Type B pancreatic cell (in vitro differentiated cells): ENCODE measurements around the gene MTRF1L. TPM values are rescaled to one million over a fixed set of nuclear protein-coding genes. Genes with fewer than 3 reads are reported as not detected.

Experiments
- DNase-seq: peaks from one replicate; pipeline ENCODE4 v3.0.0; 2021; ENCODE audit warnings: mixed read lengths; ENCODE audit not compliant: unreplicated experiment; ENCODE audit errors: extremely low spot score
- H3K27ac Mint-ChIP-seq: 2 replicates; pipeline ENCODE4 v1.8.0; 2021; ENCODE audit warnings: mild to moderate bottlenecking, mixed read lengths
- H3K27me3 Mint-ChIP-seq: 2 replicates; pipeline ENCODE4 v1.8.0; 2021; ENCODE audit warnings: mixed read lengths
- H3K36me3 Mint-ChIP-seq: 2 replicates; pipeline ENCODE4 v1.8.0; 2021; ENCODE audit warnings: mixed read lengths
- H3K4me1 Mint-ChIP-seq: one replicate; pipeline ENCODE4 v1.8.0; 2021; ENCODE audit warnings: mixed read lengths; ENCODE audit not compliant: unreplicated experiment
- H3K4me3 Mint-ChIP-seq: 2 replicates; pipeline ENCODE4 v1.8.0; 2021; ENCODE audit warnings: mild to moderate bottlenecking, mixed read lengths
- H3K9me3 Mint-ChIP-seq: 2 replicates; pipeline ENCODE4 v1.8.0; 2021; ENCODE audit warnings: mixed read lengths
- long read RNA-seq: library from polyadenylated mRNA; unstranded; transcript quantifications from one replicate; pipeline ENCODE4 v2.0.0, GENCODE V29; 2020
- total RNA-seq: library from RNA; stranded (reverse); gene quantifications from 2 replicates; pipeline ENCODE4 v1.2.1, GENCODE V29; 2021; ENCODE audit warnings: low replicate concordance
- TF ChIP-seq, protein P1 (sequence below): fragments of 200-600 bp; sonication (generic); conservative IDR thresholded peaks from 2 replicates; pipeline ENCODE4 v1.5.0; 2021; ENCODE audit warnings: antibody characterized with exemption, mild to moderate bottlenecking

MTRF1L gene, protein sequence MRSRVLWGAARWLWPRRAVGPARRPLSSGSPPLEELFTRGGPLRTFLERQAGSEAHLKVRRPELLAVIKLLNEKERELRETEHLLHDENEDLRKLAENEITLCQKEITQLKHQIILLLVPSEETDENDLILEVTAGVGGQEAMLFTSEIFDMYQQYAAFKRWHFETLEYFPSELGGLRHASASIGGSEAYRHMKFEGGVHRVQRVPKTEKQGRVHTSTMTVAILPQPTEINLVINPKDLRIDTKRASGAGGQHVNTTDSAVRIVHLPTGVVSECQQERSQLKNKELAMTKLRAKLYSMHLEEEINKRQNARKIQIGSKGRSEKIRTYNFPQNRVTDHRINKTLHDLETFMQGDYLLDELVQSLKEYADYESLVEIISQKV
- 17.3 and 18.8 TPM in 2 replicates for total RNA-seq
- long read RNA-seq, transcript MTRF1L-203 (7 exons, 3,676 nt), result major isoform, 17 of 39 reads
- long read RNA-seq, transcript MTRF1L-208 (7 exons, 3,651 nt), result minor isoform, 6 of 39 reads
- long read RNA-seq, transcript MTRF1L-202 (6 exons, 3,539 nt), result minor isoform, 6 of 39 reads
- long read RNA-seq, partial matches to known transcripts, result 3 of 39 reads
- long read RNA-seq, other reads (novel, unspliced or antisense), result 5 of 39 reads

DNA sequence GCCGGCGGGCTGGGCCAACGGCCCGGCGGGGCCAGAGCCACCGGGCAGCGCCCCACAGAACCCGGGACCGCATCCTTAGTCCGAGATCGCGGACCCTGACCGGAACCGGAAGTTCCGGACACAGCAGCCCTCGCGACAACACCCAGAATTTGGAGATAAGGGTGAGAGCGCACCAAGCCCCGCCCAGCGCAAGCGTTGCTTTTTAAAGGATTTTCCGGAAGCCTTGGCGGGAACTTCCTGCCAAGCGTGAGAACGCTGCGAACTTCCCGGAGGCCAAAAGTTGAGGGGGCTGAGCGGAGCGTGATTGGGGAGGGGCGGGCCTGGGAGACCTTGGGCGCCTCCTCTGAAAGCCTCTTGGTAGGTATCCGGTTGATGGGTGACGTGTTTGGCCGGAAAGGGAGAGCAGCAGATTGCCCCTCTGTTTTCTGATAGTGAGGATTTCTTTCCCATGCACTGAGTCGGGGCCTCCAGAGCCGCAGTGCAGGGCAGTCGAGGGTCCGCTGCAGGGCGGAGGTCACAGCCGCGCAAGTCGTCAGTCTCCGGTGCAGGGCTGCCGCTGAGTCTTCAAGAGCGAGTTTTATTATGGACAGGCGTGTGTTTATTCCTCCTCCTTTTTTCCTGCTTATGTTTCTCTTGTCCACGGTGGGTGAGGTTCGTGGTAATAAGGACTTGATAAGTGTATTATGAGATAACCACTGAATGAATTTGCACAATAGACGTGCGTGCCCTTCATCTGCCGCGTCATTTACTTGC, at the start of gene MTRF1L:
Gene MTRF1L (minus strand): TSS at position 97 of the 753 bp plus-strand sequence. CDS start 24 bp downstream, at position 73.
- TF ChIP-seq, protein P1, sequence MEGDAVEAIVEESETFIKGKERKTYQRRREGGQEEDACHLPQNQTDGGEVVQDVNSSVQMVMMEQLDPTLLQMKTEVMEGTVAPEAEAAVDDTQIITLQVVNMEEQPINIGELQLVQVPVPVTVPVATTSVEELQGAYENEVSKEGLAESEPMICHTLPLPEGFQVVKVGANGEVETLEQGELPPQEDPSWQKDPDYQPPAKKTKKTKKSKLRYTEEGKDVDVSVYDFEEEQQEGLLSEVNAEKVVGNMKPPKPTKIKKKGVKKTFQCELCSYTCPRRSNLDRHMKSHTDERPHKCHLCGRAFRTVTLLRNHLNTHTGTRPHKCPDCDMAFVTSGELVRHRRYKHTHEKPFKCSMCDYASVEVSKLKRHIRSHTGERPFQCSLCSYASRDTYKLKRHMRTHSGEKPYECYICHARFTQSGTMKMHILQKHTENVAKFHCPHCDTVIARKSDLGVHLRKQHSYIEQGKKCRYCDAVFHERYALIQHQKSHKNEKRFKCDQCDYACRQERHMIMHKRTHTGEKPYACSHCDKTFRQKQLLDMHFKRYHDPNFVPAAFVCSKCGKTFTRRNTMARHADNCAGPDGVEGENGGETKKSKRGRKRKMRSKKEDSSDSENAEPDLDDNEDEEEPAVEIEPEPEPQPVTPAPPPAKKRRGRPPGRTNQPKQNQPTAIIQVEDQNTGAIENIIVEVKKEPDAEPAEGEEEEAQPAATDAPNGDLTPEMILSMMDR, result peak; percentile 5
- Mint-ChIP-seq H3K36me3 (peaks cover 4% of the 10 kb centered on the region), H3K27ac (peak within 1 kb of the TSS; percentile 91), H3K27me3 (no peaks in the 10 kb centered on the region), H3K4me1 (peaks cover 26% of the 10 kb centered on the region), H3K9me3 (no peaks in the 10 kb centered on the region), H3K4me3 (peak within 1 kb of the TSS; percentile 95)
- peak; percentile 91 for DNase-seq

DNA sequence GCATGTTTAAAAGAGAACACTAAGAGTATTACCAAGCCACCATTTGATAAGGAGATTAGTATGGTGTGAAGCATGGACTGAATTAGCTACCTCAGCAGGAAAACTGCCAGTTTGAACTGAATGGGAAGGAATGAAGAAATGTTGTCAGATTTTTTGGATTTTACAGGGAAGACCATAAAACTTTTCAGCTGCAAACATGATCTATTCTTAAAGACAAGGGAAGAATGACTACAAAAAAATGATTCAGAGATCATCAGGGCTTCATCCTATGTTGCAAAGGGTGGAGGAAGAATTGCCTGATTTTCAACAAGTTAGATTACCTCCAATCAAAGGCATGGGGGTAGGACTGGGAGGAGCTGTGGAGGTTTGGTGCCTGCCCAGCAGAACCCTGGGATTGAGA, 49.3 kb upstream of the MTRF1L start:
- no peak overlapping the region for H3K4me3 Mint-ChIP-seq
- no peak overlapping the region for H3K27ac Mint-ChIP-seq
- peaks cover 12% of the 10 kb centered on the region for H3K9me3 Mint-ChIP-seq
- no peaks in the 10 kb centered on the region for H3K27me3 Mint-ChIP-seq
- no peak for DNase-seq
- H3K4me1 Mint-ChIP-seq, result no peaks in the 10 kb centered on the region
- TF ChIP-seq, protein P1, result no peak
- H3K36me3 Mint-ChIP-seq, result peaks cover 4% of the 10 kb centered on the region

DNA sequence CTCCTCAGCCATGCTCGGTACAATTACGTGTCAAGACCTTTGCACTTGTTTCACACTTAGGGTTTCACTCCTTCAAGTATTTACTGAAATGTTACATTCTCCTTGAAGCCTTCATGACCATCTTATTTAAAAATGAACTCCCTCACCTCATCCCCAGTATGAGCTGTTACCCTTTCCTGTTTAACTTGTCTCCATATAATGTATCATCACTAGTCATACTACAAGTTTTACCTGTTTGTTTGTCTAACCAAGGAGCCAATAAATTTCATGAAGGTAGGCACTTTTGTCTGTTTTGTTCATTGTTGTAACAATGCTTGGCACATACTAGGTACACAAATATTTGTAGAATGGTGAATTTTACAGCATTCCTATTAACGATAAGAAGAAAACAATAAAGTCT, 46.1 kb upstream of the MTRF1L start:
- Mint-ChIP-seq H3K36me3 (peaks cover 4% of the 10 kb centered on the region), H3K4me1 (peaks cover 8% of the 10 kb centered on the region), H3K27ac (peak overlapping the region; percentile 57), H3K4me3 (peak overlapping the region; percentile 48), H3K9me3 (peaks cover 12% of the 10 kb centered on the region), H3K27me3 (no peaks in the 10 kb centered on the region)
- DNase-seq, result no peak
- TF ChIP-seq, protein P1, result no peak

DNA sequence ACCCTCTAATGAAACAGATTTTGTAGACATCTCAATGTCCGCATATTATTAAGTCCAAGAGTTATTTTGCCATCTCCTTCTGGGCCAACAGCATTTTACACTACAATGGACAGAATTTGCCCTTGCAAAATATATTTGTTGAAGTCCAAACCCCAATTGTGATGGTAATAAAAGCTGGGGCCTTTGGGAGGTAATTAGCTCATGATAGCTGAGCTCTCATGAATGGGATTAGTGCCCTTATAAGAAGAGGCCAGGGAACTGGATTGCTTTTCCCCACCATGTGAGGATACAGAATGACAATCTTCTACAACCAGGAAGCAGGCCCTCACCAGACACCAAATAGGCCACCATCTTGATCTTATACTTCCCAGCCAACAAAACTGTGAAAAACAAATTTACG, 44.9 kb upstream of the MTRF1L start:
- Mint-ChIP-seq H3K4me3 (no peak overlapping the region), H3K36me3 (peaks cover 4% of the 10 kb centered on the region), H3K9me3 (peaks cover 12% of the 10 kb centered on the region), H3K4me1 (peaks cover 8% of the 10 kb centered on the region), H3K27me3 (no peaks in the 10 kb centered on the region), H3K27ac (no peak overlapping the region)
- TF ChIP-seq, protein P1, result no peak
- DNase-seq, result no peak

DNA sequence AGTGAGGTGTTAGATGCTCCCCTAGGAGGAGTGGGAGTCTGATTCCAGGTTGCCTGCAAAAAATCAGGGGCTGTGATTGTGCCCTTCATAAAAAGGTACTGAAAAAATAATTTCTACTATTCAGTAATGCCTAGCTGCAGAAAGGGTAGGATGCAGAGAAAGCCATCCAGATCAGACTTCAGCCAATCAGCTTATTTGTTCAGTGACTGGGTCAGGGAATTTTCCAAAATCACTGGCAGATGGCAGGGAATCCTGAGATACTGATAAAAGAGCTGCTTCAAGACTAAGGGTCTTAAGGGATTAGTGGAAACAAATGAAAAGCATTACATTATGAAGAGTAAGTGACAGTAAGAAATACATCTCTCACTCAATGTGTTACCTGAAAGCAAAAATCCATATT, 42.8 kb upstream of the MTRF1L start:
- Mint-ChIP-seq H3K4me1 (peaks cover 8% of the 10 kb centered on the region), H3K27me3 (no peaks in the 10 kb centered on the region), H3K36me3 (peaks cover 4% of the 10 kb centered on the region), H3K9me3 (peaks cover 12% of the 10 kb centered on the region), H3K4me3 (no peak overlapping the region), H3K27ac (no peak overlapping the region)
- TF ChIP-seq, protein P1, result no peak
- no peak for DNase-seq
